ENCODE measurements around the gene C2CD4A. TPM values are rescaled to one million over a fixed set of nuclear protein-coding genes. Genes with fewer than 3 reads are reported as not detected.

C2CD4A gene
- total RNA-seq, 6 donors from 2014 or later: 0.15 to 0.33 (median 0.24) TPM; not detected in 3

DNA sequence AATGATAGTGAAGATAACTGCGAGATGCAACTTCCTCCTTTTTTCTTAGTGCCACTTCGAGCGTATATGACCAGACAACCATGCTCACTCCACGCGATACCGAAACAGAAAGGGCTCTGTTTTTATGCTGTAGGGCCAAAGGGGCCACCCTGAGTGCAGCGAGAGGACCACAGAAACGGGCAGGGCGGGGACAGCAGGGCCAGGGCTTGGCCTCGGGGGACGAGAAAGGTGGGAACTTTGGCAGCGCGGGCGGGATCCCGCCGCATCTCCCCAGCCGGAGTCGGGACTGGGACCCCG lies 7.0 kb upstream of the C2CD4A start:
- DNase-seq: peak in 1 of 2 donors; percentile 66
- peak; percentile 83 for ATAC-seq (ENCODE audit: low FRiP score in 2 of 2)
- Histone ChIP-seq H3K4me1 (peaks cover 21 to 42% (median 30%) of the 10 kb centered on the region in 4 donors), H3K36me3 (no peaks in the 10 kb centered on the region), H3K27me3 (no peaks in the 10 kb centered on the region), H3K27ac (peak overlapping the region; percentile 92 to 97 (median 96)), H3K9me3 (no peaks in the 10 kb centered on the region), H3K4me3 (peak overlapping the region; percentile 75 to 99 (median 78))
- WGBS, 2 donors: 0 to 1% methylated on average over 6 to 19 of the region's 19 CpGs
- no peak for TF ChIP-seq CTCF (IDR thresholded peaks at IDR 0.05)
- no peak for TF ChIP-seq EP300 (IDR thresholded peaks at IDR 0.05)
- no peak for TF ChIP-seq POLR2AphosphoS5 (IDR thresholded peaks at IDR 0.05)
- TF ChIP-seq POLR2A (IDR thresholded peaks at IDR 0.05): no peak

GRCh38 chr15:62060113-62060895 lies 6.5 kb upstream of the C2CD4A start, which contains the start of gene VPS13C:
VPS13C (minus strand) TSS chr15:62060447; CDS start chr15:62060374, 73 bp downstream.
- Histone ChIP-seq H3K27me3 (no peaks in the 10 kb centered on the region), H3K4me1 (peaks cover 21 to 37% (median 26%) of the 10 kb centered on the region in 4 donors), H3K4me3 (peak within 1 kb of the TSS; percentile 75 to 99 (median 78)), H3K36me3 (no peaks in the 10 kb centered on the region), H3K9me3 (no peaks in the 10 kb centered on the region), H3K27ac (peak within 1 kb of the TSS; percentile 92 to 97 (median 96))
- DNase-seq: peak; percentile 95 to 99
- WGBS, 2 donors: 0 to 2% methylated on average over 22 to 30 of the region's 73 CpGs
- peak; percentile 98 to 99 for ATAC-seq (ENCODE audit: low FRiP score in 2 of 2)
- TF ChIP-seq POLR2AphosphoS5 (IDR thresholded peaks at IDR 0.05) (peak in 1 of 2 donors; percentile 90), EP300 (IDR thresholded peaks at IDR 0.05) (peak in 1 of 4 donors; percentile 3), CTCF (IDR thresholded peaks at IDR 0.05) (peak; percentile 76 to 96 (median 92)), POLR2A (IDR thresholded peaks at IDR 0.05) (peak in 3 of 4 donors; percentile 83 to 94 (median 89))

DNA sequence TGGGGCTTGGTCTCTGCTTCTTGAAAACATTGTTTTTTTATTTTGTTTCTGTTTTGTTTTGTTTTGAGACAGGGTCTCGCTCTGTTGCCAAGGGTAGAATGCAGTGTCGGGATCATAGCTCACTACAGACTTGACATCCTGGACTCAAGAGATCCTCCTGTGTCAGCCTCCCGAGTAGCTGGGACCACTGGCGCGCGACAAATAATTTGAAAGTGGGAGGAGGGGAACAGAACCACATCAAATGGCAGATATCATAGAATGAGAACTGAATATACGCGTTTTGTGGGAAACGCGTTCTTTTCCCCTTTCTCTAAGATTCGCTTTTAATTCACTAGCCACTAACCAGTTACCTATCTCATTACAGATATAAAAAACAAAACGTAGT lies 5.9 kb upstream of the C2CD4A start:
- Histone ChIP-seq H3K27me3 (no peaks in the 10 kb centered on the region), H3K4me1 (peaks cover 21 to 31% (median 24%) of the 10 kb centered on the region in 4 donors), H3K9me3 (no peaks in the 10 kb centered on the region), H3K36me3 (no peaks in the 10 kb centered on the region), H3K4me3 (peak overlapping the region; percentile 75 to 99 (median 78)), H3K27ac (peak overlapping the region; percentile 92 to 97 (median 96))
- WGBS, 2 donors: 8 to 16% methylated on average over 12 of the region's 12 CpGs
- DNase-seq (no peak), ATAC-seq (ENCODE audit: low FRiP score in 2 of 2) (peak in 1 of 2 donors; percentile 1)
- no peak for TF ChIP-seq POLR2A (IDR thresholded peaks at IDR 0.05)
- no peak for TF ChIP-seq POLR2AphosphoS5 (IDR thresholded peaks at IDR 0.05)
- no peak for TF ChIP-seq CTCF (IDR thresholded peaks at IDR 0.05)
- no peak for TF ChIP-seq EP300 (IDR thresholded peaks at IDR 0.05)

GRCh38 chr15:62063825-62064635 lies 2.7 kb upstream of the C2CD4A start:
- 61 to 72% methylated on average over 6 of the region's 6 CpGs for WGBS, 2 donors
- Histone ChIP-seq H3K27ac (peak overlapping the region in 3 of 4 donors; percentile 23 to 58 (median 56)), H3K36me3 (no peaks in the 10 kb centered on the region), H3K9me3 (no peaks in the 10 kb centered on the region), H3K4me3 (no peak overlapping the region), H3K27me3 (no peaks in the 10 kb centered on the region), H3K4me1 (peaks cover 20 to 36% (median 29%) of the 10 kb centered on the region in 4 donors)
- peak in 1 of 2 donors; percentile 39 for DNase-seq
- no peak for ATAC-seq (ENCODE audit: low FRiP score in 2 of 2)
- TF ChIP-seq EP300 (IDR thresholded peaks at IDR 0.05): peak in 1 of 4 donors; percentile 29
- no peak for TF ChIP-seq CTCF (IDR thresholded peaks at IDR 0.05)
